K562 (cell line): ENCODE measurements around the gene PITPNC1. TPM values are rescaled to one million over a fixed set of nuclear protein-coding genes. Genes with fewer than 3 reads are reported as not detected.

Experiments used
- ATAC-seq: fragments of 200-7000 bp; cut with Tn5 transposase; 3 replicates; pipeline ENCODE4 v1.9.1; 2020; ENCODE audit warnings: moderate library complexity
- BruUV-seq: library from RNA; stranded (reverse); fragments of 400-500 nt; replicated peaks from 2 replicates; lab custom pipeline; 2021; lab: Mats Ljungman, UMichigan
- CTCF ChIA-PET: fragments of 300-600 bp; formaldehyde crosslinking; extraction: SDS; loops from one replicate; lab custom pipeline; 2021; ENCODE audit warnings: low intra/inter-chr PET ratio; lab: Yijun Ruan, JAX
- POLR2A ChIA-PET: fragments of 300-600, 350-650 bp; sonication (Branson Sonifier 250); formaldehyde crosslinking; extraction: SDS; loops from one replicate; lab custom pipeline; 2021; ENCODE audit warnings: antibody characterized with exemption, inconsistent platforms; lab: Yijun Ruan, JAX
- DNase-seq, 4 experiments: peaks; one replicate each; pipeline versions ENCODE4 v3.0.0 to v3.0.0-alpha.2; 2011 to 2018; ENCODE audit warnings: low spot score in 3 of 4, mixed read lengths in 3 of 4; ENCODE audit errors: extremely low read depth in 1 of 4
- FAIRE-seq: peaks from 2 replicates; lab custom pipeline; 2011; peaks lifted over from hg19 to GRCh38; lab: Jason Lieb, UNC
- H2AFZ ChIP-seq: 2 replicates; pipeline ENCODE4 v1.6.0; 2011; ENCODE audit warnings: low read depth, low read length, control low read depth, inconsistent platforms
- H3K27ac ChIP-seq: fragments of 200-600 bp; 3 replicates; pipeline ENCODE4 v1.8.0; 2011; ENCODE audit warnings: low read depth, mild to moderate bottlenecking, control low read depth, inconsistent platforms, low read length, moderate library complexity, mixed read lengths; ENCODE audit errors: extremely low read depth
- H3K27me3 ChIP-seq, 2 experiments: fragments of 300-600 bp in 1 of 2; 2 replicates in 1 of 2; 3 replicates in 1 of 2; pipeline versions ENCODE4 v1.6.0 to v1.8.0; 2011; ENCODE audit warnings: inconsistent platforms in 2 of 2, low read length in 2 of 2, mild to moderate bottlenecking in 1 of 2, mixed read lengths in 1 of 2, moderate library complexity in 1 of 2; ENCODE audit not compliant: control insufficient read depth in 2 of 2, insufficient read depth in 2 of 2
- H3K36me3 ChIP-seq: fragments of 300-600 bp; 3 replicates; pipeline ENCODE4 v1.8.0; 2011; ENCODE audit warnings: mild to moderate bottlenecking, low read length, inconsistent platforms; ENCODE audit not compliant: control insufficient read depth, insufficient read depth
- H3K4me1 ChIP-seq, 2 experiments: fragments of 200-600 bp in 1 of 2; replicated peaks in 1 of 2; 2 replicates in 1 of 2; 3 replicates in 1 of 2; pipeline versions ENCODE4 v1.5.1 to v1.8.0; 2011; ENCODE audit warnings: inconsistent platforms in 2 of 2, low read length in 2 of 2, mild to moderate bottlenecking in 1 of 2, mixed read lengths in 1 of 2, moderate library complexity in 1 of 2; ENCODE audit not compliant: control insufficient read depth in 2 of 2, insufficient read depth in 2 of 2
- H3K4me2 ChIP-seq: 2 replicates; pipeline ENCODE4 v1.6.1; 2011; ENCODE audit warnings: low read length, control low read depth, inconsistent platforms, mixed read lengths; ENCODE audit not compliant: insufficient read depth
- H3K4me3 ChIP-seq: fragments of 200-600 bp; sonication (generic), shearing (Covaris generic); 2 replicates; pipeline ENCODE4 v1.5.1; 2016; ENCODE audit warnings: control low read depth, inconsistent platforms
- H3K79me2 ChIP-seq: fragments of 200-600 bp; 3 replicates; pipeline ENCODE4 v1.8.0; 2011; ENCODE audit warnings: low read length, inconsistent platforms; ENCODE audit not compliant: control insufficient read depth, insufficient read depth
- H3K9ac ChIP-seq, 2 experiments: 2 replicates each; pipeline versions ENCODE4 v1.6.0 to v1.6.1; 2011; ENCODE audit warnings: low read depth in 2 of 2, low read length in 2 of 2, control low read depth in 1 of 2, inconsistent platforms in 1 of 2, mild to moderate bottlenecking in 1 of 2, mixed read lengths in 1 of 2; ENCODE audit not compliant: insufficient read depth in 1 of 2
- H3K9me1 ChIP-seq: one replicate; pipeline ENCODE4 v1.6.0; 2011; ENCODE audit warnings: inconsistent platforms, mild to moderate bottlenecking, low read length, moderate library complexity; ENCODE audit not compliant: control insufficient read depth, insufficient read depth
- H3K9me3 ChIP-seq: replicated peaks from 2 replicates; pipeline ENCODE4 v1.5.1; 2011; ENCODE audit warnings: low read depth, low read length, inconsistent platforms; ENCODE audit not compliant: control insufficient read depth, insufficient read depth
- H4K20me1 ChIP-seq: replicated peaks from 2 replicates; pipeline ENCODE4 v1.6.1; 2011; ENCODE audit warnings: low read length, inconsistent platforms, mixed read lengths; ENCODE audit not compliant: control insufficient read depth, insufficient read depth
- ARHGAP35 ChIP-seq: fragments of 450-650 bp; IDR thresholded peaks from 2 replicates; pipeline ENCODE4 v1.6.1; 2018; ENCODE audit not compliant: partially characterized antibody
- DMBX1 ChIP-seq: fragments of 250-450 bp; sonication (Bioruptor Pico); IDR thresholded peaks from 2 replicates; pipeline ENCODE4 v1.8.0; 2022; ENCODE audit warnings: inconsistent platforms, mild to moderate bottlenecking, moderate library complexity, borderline replicate concordance
- ETV1 ChIP-seq: fragments of 450-650 bp; conservative IDR thresholded peaks from 2 replicates; pipeline ENCODE4 v1.6.1; 2016; ENCODE audit warnings: missing genetic modification characterization, control low read depth, low read depth, missing compliant biosample characterization
- FOSL1 ChIP-seq: fragments of 200-800 bp; sonication (Bioruptor generic); conservative IDR thresholded peaks from 2 replicates; pipeline ENCODE4 v1.6.1; 2016; ENCODE audit warnings: missing genetic modification characterization, missing compliant biosample characterization
- PHB ChIP-seq: fragments of 250-450 bp; sonication (Bioruptor Pico); IDR thresholded peaks from 2 replicates; pipeline ENCODE4 v1.5.0; 2021
- SIRT6 ChIP-seq: IDR thresholded peaks from one replicate; pipeline ENCODE4 v1.6.1; 2012; ENCODE audit warnings: low read depth, mild to moderate bottlenecking, control low read depth, inconsistent platforms, low read length, moderate library complexity
- YBX1 ChIP-seq: fragments of 450-650 bp; IDR thresholded peaks from 2 replicates; pipeline ENCODE4 v1.7.1; 2016; ENCODE audit warnings: mild to moderate bottlenecking
- ZC3H11A ChIP-seq: IDR thresholded peaks from 2 replicates; pipeline ENCODE4 v1.6.1; 2012; ENCODE audit warnings: low read depth, low read length, improper control_type of control experiment
- ZFP1 ChIP-seq: fragments of 450-650 bp; formaldehyde crosslinking; IDR thresholded peaks from 2 replicates; pipeline ENCODE4 v1.4.0; 2020; ENCODE audit warnings: mild to moderate bottlenecking, mixed read lengths
- ZNF583 ChIP-seq: fragments of 250-450 bp; sonication (Bioruptor Pico); IDR thresholded peaks from 2 replicates; pipeline ENCODE4 v1.4.0; 2020
- WGBS: fragments of 100-300 bp; shearing (Covaris generic); methylation state at CpG from one replicate; pipeline ENCODE4 v1.1.6; 2016; ENCODE audit warnings: low coverage, mixed read lengths; ENCODE audit not compliant: insufficient coverage; ENCODE audit errors: missing lambda C conversion rate; 5-methylcytosine and 5-hydroxymethylcytosine counted together
- in situ Hi-C: fragments of 300-500 bp; cut with MboI; formaldehyde crosslinking; loops from 4 replicates; pipeline ENCODE4 v1.15.0; 2018; ENCODE audit warnings: inconsistent platforms, mixed read lengths
- intact Hi-C: fragments of 100-400 bp; cut with micrococcal nuclease; formaldehyde crosslinking; loops from 2 replicates; pipeline ENCODE4 v1.14.2; 2022
- polyA plus RNA-seq, 8 experiments: library from polyadenylated mRNA; depleted of rRNA in 4 of 8; stranded (reverse) in 5 of 8; unstranded in 3 of 8; fragments of >200 nt; fragmentation: Nextera tagmentation in 2 of 8; fragmentation: Illumina TruSeq in 1 of 8; extraction: Ambion mirVana in 2 of 8; extraction: Trizol in 1 of 8; gene quantifications; 2 replicates each; pipeline versions ENCODE4 v1.2.1 to v1.2.3, GENCODE V29; 2011 to 2014; ENCODE audit warnings: inconsistent platforms in 1 of 8, missing spikeins in 1 of 8
- total RNA-seq, 7 experiments: library from RNA; depleted of rRNA in 6 of 7; stranded (reverse); fragments of >200 nt in 6 of 7; fragmentation: Illumina TruSeq in 2 of 7; extraction: Trizol in 2 of 7; gene quantifications; 2 replicates each; pipeline versions ENCODE4 v1.2.1 to v1.2.3, GENCODE V29; 2011 to 2021; ENCODE audit warnings: low replicate concordance in 1 of 7

PITPNC1 gene
- total and polyA plus RNA-seq, 9 of the 15 experiments (the other 6 are each of a cell fraction or from before 2014, with no cell fraction given), result 0.11 to 1.1 (median 0.65) TPM

- Histone ChIP-seq H3K4me2 (no peak overlapping the region), H3K9ac (no peak overlapping the region), H3K9me1 (no peaks in the 10 kb centered on the region), H3K4me1 (peaks cover 0 to 2% of the 10 kb centered on the region in 2 experiments; a peak in 1 of 5 replicates), H4K20me1 (peaks cover 5% of the 10 kb centered on the region; the same call in 1 of the 2 replicates), H3K27ac (no peak overlapping the region), H3K4me3 (no peak overlapping the region), H3K79me2 (no peaks in the 10 kb centered on the region), H3K9me3 (no peaks in the 10 kb centered on the region), H2AFZ (no peak overlapping the region), H3K27me3 (peaks cover 35 to 45% of the 10 kb centered on the region in 2 experiments; a peak in 4 of 5 replicates), H3K36me3 (no peaks in the 10 kb centered on the region)
- TF ChIP-seq ZC3H11A (no peak), ETV1 (tag) (no peak), ZFP1 (CRISPR knock-in tag) (no peak), ZNF583 (CRISPR knock-in tag) (no peak), DMBX1 (CRISPR knock-in tag) (no peak), ARHGAP35 (no peak), PHB (CRISPR knock-in tag) (no peak), FOSL1 (no peak), SIRT6 (no peak), YBX1 (no peak)
- in situ Hi-C loops, result no loop called here
- no TSS peak for BruUV-seq
- POLR2A ChIA-PET, result no interaction called here
- 2% methylated on average over 8 of the region's 8 CpGs for WGBS
- ATAC-seq, result no peak
- no peak for FAIRE-seq
- CTCF ChIA-PET, result no interaction called here
- intact Hi-C loops, result no loop called here
- DNase-seq, result no peak
These were observed 255.1 kb downstream of the PITPNC1 start for GRCh38 chr17:67632141-67632540.
